HG03095 (cell line): Measurements from ENCODE around the gene ABHD6.
"Not testable (repeated sequence)": the region's sequence is repeated elsewhere in the genome, so short reads cannot be mapped to it uniquely, and the experiment has no call there.

Source experiments
- ATAC-seq: cut with Tn5 transposase; IDR thresholded peaks from one replicate; pipeline ENCODE4 v1.9.1; 2021; ENCODE audit warnings: moderate library complexity; ENCODE audit not compliant: unreplicated experiment

ABHD6 gene

DNA sequence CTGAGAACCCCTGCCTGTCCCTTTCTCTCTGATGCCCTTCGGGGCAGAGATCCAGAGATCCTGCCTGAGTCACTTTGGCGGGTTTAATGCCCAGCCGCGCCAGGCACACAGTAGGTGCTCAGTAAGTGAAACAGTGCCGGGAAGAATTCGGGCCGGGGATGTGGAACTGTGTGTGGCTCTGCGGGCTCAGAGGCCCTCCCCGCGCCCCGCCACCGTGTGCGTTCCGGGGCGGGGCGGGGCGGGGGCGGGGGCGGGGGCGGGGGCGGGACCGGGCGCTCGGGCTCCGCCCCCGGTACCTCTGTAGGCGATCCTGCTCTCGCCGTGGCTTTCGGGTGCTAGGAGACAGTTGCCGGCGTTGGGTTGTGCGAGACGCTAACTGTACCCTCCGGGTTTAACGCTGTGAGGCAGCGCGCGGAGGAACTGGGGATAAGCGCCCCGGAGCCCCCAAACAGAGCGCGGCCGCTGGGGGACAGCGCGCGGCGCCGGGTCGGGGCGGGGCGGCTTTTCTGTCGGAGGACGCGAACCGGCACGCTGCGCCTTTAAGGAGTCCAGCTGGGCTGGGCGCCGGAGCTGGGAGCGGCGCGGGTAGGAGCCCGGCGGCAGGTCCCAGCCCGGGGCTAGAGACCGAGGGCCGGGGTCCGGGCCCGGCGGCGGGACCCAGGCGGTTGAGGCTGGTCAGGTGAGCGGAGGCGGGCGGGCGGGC lies at the start of gene ABHD6:
Gene ABHD6 (plus strand): TSS at position 555 of the 703 bp plus-strand sequence. CDS start 18,795 bp downstream, outside the sequence.
- peak; percentile 77 for ATAC-seq

DNA sequence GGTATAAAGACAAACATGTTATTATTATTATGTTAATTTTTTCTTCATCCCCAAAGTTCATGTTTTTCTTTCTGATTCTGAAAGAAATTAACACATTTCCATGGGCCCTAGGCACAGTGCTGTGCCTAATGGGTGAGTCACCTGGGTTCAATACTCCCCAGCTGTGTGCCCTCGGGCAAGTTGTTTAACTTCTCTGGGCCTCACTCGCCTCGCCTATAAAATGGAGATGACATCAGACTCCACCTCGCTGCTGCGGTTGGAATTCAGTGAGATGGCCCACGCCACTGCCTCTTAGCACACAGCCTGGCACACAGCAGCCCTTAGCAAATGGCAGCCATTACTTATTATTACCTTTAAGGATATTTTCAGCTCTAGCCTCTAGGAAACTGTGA lies 49.4 kb upstream of the ABHD6 start:
- no peak for ATAC-seq

- no peak for ATAC-seq
Measured at GRCh38 chr3:58188921-58189451, 48.6 kb upstream of the ABHD6 start.

GRCh38 chr3:58189691-58190090 lies 47.9 kb upstream of the ABHD6 start:
- ATAC-seq = no peak

DNA sequence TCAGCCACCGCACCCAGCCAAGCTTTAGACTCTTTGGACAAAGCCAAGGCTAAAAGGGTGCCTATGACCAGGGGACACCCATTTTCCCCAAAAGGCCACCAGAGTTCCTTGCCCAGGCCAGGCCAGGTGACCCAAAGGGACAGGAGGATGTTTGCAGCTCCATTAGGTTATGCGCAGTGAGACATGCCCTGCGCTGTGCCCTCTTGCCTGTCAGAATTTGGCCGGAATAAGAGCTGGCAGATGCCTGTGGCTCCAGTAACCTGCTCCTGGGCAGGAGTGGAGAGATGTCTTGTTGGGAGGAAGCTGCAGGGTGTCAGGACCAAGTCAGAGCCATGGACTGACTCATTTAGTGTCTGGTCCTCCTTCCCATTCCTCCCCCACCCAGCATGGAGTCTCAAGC lies 47.3 kb upstream of the ABHD6 start:
- no peak for ATAC-seq

DNA sequence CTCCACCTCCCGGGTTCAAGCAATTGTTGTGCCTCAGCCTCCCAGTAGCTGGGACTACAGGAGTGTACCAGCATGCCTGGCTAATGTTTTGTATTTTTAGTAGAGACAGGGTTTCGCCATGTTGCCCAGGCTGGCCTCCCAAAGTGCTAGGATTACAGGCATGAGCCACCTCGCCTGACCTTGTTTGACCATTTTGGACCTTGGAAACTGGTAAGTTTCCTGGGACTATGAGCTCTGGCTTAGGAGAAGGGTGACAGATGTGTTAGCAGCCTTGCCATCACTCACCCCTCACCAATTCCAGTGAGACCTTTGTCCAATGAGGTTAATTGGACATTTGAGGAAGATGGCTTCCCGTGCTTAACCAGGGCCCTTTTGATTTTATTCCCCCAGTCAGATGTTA lies 46.7 kb upstream of the ABHD6 start:
- ATAC-seq = no peak

- ATAC-seq = no peak
Measured at GRCh38 chr3:58191361-58191991, 46.1 kb upstream of the ABHD6 start.

DNA sequence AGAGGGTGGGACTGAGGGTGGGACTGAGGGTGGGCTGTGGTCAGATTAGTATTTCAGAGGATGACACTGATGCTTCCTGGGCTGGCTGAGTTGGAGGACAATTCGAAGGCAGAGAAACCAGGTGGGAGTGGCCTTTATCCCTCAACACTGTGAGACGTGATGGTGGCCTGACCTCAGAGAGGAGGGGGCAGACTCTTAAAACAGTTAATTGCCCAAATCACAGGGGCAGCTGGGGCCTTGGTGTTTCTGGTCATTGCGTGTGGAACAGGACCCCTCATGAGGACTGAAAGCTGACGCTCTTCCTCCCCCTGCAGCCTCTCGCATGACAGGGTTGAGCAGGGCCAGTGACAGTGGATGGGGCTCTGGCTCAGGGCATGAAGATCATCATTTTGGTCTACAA lies 45.5 kb upstream of the ABHD6 start:
- ATAC-seq = no peak

GRCh38 chr3:58193682-58194407 lies 43.7 kb upstream of the ABHD6 start:
- no peak for ATAC-seq

DNA sequence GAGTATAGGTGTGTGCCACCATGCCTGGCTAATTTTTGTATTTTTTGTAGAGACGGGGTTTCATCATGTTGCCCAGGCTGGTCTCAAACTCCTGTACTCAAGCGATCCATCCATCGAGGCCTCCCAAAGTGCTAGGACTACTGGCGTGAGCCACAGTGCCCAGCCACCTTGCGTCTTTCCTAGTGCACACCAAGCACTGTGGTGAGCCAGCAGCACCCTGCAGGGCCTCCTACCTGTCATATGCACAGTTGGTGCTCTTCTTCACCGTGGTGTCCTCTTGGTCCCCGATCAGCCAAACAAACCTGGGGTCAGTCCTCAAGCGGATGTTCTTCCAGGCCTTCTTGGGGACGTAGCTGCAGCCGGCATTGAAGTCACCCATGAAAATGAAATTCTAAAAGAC lies 40.0 kb upstream of the ABHD6 start:
- no peak for ATAC-seq

DNA sequence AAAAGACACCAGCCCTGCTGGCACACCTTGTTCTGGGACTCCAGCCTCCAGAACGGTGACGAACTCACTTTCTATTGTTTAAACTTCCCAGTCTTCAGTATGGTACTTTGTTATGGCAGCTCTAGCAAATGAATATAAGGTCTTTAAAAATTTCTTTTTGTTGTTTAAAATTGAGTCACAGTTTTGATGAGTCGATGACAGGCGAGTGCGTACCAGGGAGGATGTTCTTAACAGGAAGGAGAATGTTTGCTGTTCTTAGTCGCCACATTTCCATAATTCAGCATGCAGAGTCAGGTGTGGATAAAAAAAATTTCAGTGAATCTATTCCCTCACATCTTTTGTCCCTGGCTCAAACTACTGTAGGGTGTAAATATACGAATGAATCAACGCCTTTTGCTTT lies 39.2 kb upstream of the ABHD6 start:
- no peak for ATAC-seq

DNA sequence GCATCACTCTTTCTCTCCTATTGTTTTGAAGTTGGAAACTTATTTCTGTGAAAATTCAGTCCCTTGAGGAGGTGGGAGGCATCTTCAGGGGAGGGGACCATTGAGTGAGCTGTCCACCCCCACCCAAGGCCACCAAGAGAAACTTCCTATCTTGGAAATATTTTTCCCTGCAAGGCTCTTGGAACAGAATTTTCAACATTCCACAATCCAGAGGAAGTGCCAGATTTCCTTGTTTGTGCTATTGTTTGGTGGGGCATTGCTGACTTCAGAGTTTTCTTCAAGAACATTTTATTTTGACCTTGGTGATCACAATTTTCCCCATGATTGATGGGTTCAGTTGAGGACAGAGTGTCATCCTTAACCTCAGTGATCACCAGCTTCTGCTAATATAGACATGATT lies 38.8 kb upstream of the ABHD6 start:
- ATAC-seq = no peak

- no peak for ATAC-seq
Measured at GRCh38 chr3:58200121-58200709, 37.4 kb upstream of the ABHD6 start.

- no peak for ATAC-seq
Measured at GRCh38 chr3:58200846-58201355, 36.7 kb upstream of the ABHD6 start.

DNA sequence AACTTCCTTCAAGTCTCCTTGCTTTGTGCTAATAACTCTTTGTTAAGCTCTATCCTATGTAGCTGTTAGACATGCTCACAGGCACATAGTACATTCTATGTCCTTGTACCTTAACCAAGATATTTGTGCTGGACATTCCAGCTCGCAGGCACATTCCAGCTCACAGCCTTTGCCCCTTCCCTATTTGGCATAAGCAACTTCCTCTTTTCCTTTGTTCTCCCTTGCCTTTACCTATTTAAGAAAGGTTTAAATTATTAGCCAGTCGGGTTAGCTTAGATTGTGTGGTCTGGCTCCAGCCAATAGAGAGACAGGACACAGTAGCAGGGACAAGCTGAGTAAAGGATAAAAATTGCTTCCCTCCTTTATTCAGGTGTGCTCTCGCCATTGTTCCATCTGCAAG lies 36.1 kb upstream of the ABHD6 start:
- ATAC-seq = not testable (repeated sequence)

GRCh38 chr3:58202917-58203360 lies 34.7 kb upstream of the ABHD6 start:
- ATAC-seq = peak; percentile 58

GRCh38 chr3:58203541-58203940 lies 34.1 kb upstream of the ABHD6 start:
- ATAC-seq = no peak

- no peak for ATAC-seq
Measured at GRCh38 chr3:58204720-58205119, 32.9 kb upstream of the ABHD6 start.

DNA sequence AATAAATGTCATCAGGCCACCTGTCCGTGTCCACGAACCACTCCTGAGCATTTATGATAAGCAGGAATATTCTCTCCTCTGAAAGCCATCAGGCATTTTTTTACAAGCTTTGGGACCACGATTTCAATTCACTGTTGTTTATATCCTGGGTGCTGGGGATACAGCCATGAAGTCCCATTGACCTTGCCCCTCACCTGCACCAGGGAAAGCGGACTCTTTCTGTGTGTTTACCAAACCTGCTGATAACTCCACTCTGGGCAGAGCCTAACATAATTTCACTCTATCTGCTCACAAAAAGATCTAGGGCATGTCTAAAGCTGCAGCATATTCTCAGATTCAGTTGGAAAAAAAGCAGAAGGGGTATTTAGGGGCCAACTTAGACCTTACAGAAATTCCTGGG lies 31.6 kb upstream of the ABHD6 start:
- no peak for ATAC-seq

- no peak for ATAC-seq
Measured at GRCh38 chr3:58206406-58207011, 31.1 kb upstream of the ABHD6 start.

DNA sequence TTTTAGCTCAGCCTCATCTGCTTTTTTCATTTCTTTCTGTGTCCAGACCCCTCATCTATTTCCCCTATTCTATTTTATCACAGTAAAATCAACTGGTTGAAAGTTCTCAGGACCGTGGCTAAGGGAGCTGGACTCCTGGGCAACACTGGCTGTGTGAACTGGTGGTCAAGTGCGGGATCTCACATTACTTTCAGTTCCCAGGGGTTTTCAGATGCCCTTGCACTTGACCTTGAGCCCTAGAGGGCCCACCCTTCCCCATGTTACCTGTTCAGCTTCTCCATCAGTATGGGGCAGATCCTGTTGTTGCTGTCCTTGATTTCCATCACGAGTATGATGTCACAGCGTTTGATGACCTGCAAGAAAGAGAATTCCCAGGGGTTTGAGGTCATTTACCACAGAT lies 29.6 kb upstream of the ABHD6 start:
- ATAC-seq = no peak
